NB4 (cell line): ENCODE results near the gene CDC42BPA.

Experiments used
- CTCF ChIP-seq: IDR thresholded peaks from one replicate; pipeline ENCODE4 v1.5.1; 2012; ENCODE audit warnings: low read depth, low read length
- MYC ChIP-seq: IDR thresholded peaks from 2 replicates; pipeline ENCODE4 v1.6.1; 2011; ENCODE audit warnings: low read depth, low read length

DNA sequence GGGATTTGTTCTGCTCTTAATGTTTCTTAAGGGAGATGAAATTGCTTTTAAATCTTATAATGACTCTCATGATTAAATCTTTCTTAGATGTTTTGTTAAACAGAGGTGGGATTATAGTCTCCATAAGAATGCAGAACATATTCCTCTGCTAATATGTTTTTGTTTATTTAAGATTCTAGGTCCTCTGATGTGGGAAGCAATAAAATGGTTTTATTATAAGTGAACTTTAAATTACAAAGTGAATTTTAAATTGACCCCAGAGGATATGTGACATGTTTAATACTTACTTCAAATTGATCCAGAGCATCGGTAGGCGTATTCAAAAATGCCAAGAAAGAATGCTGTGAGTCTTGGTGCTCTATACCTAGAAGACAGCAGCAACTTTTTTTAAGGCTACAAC, 248.8 kb downstream of the CDC42BPA start:
- no peak for TF ChIP-seq CTCF
- TF ChIP-seq MYC, result no peak
